HG03025 (cell line): ENCODE measurements around the gene PCDH15.

Source experiments
- ATAC-seq: cut with Tn5 transposase; IDR thresholded peaks from one replicate; pipeline ENCODE4 v1.9.1; 2021; ENCODE audit warnings: mild to moderate bottlenecking, moderate library complexity; ENCODE audit not compliant: unreplicated experiment, low FRiP score

PCDH15 gene

GRCh38 chr10:54710918-54711317 is 90.1 kb downstream of the PCDH15 start:
- ATAC-seq, result no peak

GRCh38 chr10:54708591-54708990 is 92.4 kb downstream of the PCDH15 start:
- no peak for ATAC-seq

- ATAC-seq, result no peak
Measured at GRCh38 chr10:54708021-54708420, 93.0 kb downstream of the PCDH15 start.

- no peak for ATAC-seq
Measured at GRCh38 chr10:54702583-54703485, 98.2 kb downstream of the PCDH15 start.

- no peak for ATAC-seq
Measured at GRCh38 chr10:54691331-54691730, 109.7 kb downstream of the PCDH15 start.

DNA sequence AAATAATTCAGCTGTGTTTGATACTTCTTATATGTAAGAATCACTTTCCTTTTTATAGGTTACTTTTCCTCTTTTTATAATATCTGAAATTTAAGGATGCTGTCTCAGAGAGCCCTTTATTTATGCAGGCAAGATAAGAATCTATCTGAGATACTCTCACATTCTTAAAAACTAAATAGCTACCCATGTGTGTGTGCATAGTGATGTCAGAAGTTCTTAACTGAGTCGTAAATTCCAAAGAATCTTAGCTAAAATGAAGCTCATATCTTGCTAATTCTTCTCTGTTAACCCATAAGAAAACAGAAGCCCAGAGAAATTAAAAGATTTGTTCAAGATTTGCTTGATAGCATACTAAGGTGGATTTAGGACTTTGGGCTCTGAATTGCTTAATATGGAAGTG is 118.5 kb downstream of the PCDH15 start:
- no peak for ATAC-seq

DNA sequence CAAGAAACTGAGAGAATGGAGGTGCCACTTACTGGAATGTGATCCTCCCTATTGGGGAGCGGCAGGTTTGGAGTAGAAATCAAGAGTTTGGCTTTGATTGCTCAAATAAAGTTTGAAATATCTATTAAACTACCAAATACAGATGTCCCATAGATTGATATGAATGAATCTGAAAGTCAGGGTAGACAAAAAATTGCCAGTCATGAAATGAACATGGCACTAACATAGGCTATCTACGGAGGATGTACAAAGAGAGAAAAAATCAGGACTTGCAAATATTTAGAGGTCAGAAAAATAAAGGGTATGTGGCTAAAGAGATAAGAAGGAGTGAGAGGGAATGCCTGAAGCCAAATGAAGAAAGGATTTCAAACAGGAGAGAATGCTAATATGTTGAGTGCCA is 119.9 kb downstream of the PCDH15 start:
- no peak for ATAC-seq

GRCh38 chr10:54667136-54667535 is 133.9 kb downstream of the PCDH15 start:
- ATAC-seq, result no peak

- ATAC-seq, result no peak
Measured at GRCh38 chr10:54666192-54666591, 134.8 kb downstream of the PCDH15 start.

GRCh38 chr10:54665095-54665494 is 135.9 kb downstream of the PCDH15 start:
- ATAC-seq, result no peak

- ATAC-seq, result no peak
Measured at GRCh38 chr10:54660397-54660796, 140.6 kb downstream of the PCDH15 start.

GRCh38 chr10:54656643-54657042 is 144.4 kb downstream of the PCDH15 start:
- ATAC-seq, result no peak

DNA sequence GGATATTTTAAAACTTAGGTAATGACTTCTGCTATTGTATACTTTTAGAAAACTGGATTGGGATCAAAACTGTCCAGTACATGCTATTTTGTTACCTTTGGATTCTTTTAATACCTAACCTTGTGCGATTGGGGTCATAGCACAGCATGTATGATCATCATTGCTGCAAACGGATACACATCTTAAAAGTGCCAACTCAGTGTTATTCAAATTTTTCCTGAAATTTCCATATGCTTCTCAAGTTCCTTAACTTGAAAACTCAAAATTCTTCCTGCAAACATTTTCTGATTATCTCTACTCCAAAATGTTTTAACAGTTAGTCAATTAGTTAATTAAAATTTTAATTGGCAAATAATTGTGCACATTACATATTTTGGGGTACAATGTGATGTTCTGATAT is 147.5 kb downstream of the PCDH15 start:
- ATAC-seq, result no peak

GRCh38 chr10:54650547-54650946 is 150.5 kb downstream of the PCDH15 start:
- no peak for ATAC-seq

GRCh38 chr10:54622017-54622416 is 179.0 kb downstream of the PCDH15 start:
- no peak for ATAC-seq

- no peak for ATAC-seq
Measured at GRCh38 chr10:54620352-54620751, 180.7 kb downstream of the PCDH15 start.

DNA sequence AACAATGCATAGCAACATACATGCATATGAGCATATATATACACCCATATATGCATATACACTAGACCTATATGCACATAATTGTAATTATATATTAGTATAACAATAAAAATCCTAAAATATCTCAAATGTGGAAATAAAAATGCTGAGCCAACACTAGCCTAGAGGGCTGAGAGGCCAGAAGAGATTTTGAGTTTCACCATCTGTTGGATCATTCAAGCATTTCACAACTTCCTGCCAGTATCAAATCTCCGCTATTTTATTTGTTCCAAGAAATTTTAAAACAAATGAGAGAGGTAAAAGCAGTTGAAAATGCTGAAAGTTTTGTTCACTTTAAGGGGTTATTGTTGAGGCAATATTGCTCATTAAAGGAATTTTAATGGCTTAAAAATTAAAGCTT is 187.0 kb downstream of the PCDH15 start:
- no peak for ATAC-seq

DNA sequence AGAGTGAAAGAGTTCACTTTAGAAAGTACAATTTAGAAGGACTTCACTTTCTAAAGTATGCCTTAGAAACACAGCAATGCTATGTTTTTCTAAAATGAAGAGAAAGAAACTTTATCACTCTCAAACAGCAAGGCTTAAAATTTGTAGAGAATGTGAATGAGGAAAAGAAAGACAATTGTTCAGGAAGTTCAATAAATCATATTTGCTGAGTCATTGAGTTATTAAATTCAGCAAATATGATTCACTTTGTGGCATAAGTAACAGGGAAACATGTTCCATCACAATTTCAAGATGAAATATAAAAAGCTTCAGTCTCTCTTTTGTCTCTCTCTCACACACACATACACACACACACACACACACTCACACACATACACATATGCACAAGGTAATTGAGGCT is 187.9 kb downstream of the PCDH15 start:
- ATAC-seq, result no peak

DNA sequence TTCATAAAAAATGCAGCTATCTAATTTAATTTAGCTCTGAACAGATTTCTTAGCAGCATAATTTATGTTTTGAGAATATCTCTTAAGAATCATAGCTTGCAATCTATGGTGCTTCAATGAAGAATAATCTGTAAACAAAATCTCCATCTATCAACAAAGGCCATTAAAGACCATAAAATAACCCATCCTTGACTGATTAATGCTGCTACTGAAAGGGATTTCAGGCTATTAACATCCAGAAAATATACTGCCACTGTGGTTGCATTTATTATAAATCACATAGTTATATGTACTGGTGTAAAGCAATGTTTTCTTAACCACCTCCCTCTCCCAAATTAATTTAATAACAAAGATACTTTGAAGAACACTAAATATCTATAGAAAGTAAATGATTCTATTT is 191.6 kb downstream of the PCDH15 start:
- ATAC-seq, result no peak

- no peak for ATAC-seq
Measured at GRCh38 chr10:54607983-54608382, 193.0 kb downstream of the PCDH15 start.

DNA sequence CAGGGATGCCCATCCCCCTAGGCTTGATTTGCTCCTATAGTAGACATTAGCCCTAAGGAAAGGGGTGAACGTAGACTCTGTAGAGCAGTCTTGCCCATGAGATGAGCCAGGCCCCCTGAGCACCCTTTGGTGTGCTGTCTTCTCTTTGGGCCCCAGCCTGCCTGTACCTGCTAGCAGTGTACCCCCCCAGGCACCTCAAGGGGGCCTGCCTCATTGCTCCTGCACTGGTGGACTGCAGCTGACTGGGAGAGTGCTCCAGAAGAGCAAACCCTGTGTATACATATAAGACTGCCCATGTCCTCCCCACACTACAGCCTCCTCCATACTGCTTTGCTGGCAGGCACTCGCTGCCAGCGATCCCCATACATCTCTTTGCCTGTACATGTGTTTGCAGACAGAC is 206.7 kb downstream of the PCDH15 start:
- ATAC-seq, result no peak

DNA sequence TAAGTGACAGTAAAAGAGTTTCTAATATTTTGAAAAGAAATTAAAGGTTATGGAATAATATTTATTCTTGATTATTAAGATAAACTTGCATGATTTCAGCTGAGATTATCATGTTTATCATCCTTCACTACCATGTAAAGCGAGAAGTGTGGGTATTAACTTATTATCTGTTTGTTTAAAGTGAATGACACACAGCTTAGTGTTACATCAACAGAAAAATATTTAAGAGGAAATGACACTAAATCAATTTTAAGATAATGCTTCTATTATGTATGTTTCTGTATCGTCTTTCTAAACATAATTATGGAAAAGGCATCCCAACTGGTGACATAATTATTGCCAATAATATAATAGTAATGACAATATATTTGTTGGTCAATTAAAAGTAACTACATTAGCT is 213.1 kb downstream of the PCDH15 start:
- ATAC-seq, result no peak
